NK-92 treated with Interleukin-12 subunit alpha and Interleukin-12 subunit beta, amount 100 ng/mL, for 24 hours (cell line): ENCODE results near the gene RACGAP1.

Source experiments
- DNase-seq: peaks from one replicate; lab custom pipeline; 2025; lab: John Stamatoyannopoulos, UW

The RACGAP1 gene

GRCh38 chr12:49941556-49942511 lies 83.5 kb downstream of the RACGAP1 start:
- DNase-seq: no peak

- no peak for DNase-seq
These were observed 85.6 kb downstream of the RACGAP1 start for GRCh38 chr12:49939707-49940106.

- no peak for DNase-seq
These were observed 86.0 kb downstream of the RACGAP1 start for GRCh38 chr12:49939307-49939706.
